HL-60 (cell line): Measurements from ENCODE around the gene DVL1.

Source experiments
- GABPA ChIP-seq: IDR thresholded peaks from 2 replicates; pipeline ENCODE4 v1.6.1; 2012; ENCODE audit warnings: low read depth
- POLR2AphosphoS5 ChIP-seq: IDR thresholded peaks from 2 replicates; pipeline ENCODE4 v1.6.1; 2012; ENCODE audit warnings: low read depth
- REST ChIP-seq: IDR thresholded peaks from 2 replicates; pipeline ENCODE4 v1.6.1; 2012; ENCODE audit warnings: low read depth; ENCODE audit not compliant: insufficient replicate concordance
- TF ChIP-seq, protein P1 (sequence below): IDR thresholded peaks from one replicate; pipeline ENCODE4 v1.5.1; 2011; ENCODE audit warnings: low read length, control low read depth, inconsistent platforms; ENCODE audit not compliant: insufficient read depth

- TF ChIP-seq, protein P1, sequence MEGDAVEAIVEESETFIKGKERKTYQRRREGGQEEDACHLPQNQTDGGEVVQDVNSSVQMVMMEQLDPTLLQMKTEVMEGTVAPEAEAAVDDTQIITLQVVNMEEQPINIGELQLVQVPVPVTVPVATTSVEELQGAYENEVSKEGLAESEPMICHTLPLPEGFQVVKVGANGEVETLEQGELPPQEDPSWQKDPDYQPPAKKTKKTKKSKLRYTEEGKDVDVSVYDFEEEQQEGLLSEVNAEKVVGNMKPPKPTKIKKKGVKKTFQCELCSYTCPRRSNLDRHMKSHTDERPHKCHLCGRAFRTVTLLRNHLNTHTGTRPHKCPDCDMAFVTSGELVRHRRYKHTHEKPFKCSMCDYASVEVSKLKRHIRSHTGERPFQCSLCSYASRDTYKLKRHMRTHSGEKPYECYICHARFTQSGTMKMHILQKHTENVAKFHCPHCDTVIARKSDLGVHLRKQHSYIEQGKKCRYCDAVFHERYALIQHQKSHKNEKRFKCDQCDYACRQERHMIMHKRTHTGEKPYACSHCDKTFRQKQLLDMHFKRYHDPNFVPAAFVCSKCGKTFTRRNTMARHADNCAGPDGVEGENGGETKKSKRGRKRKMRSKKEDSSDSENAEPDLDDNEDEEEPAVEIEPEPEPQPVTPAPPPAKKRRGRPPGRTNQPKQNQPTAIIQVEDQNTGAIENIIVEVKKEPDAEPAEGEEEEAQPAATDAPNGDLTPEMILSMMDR, result no peak
- TF ChIP-seq POLR2AphosphoS5 (no peak), REST (no peak), GABPA (no peak)
Measured at GRCh38 chr1:1370771-1371300, 21.6 kb upstream of the DVL1 start.
